ENCODE results near the gene INSIG2. TPM values are rescaled to one million over a fixed set of nuclear protein-coding genes. Genes with fewer than 3 reads are reported as not detected.

The INSIG2 gene
- total and polyA plus RNA-seq, 2 of the 4 experiments (the other 2 are of a cell fraction), result 9.1 to 11.7 TPM

GRCh38 chr2:118121101-118121500 is 32.8 kb downstream of the INSIG2 start:
- Histone ChIP-seq H2AK9ac (replicated peaks; ENCODE audit: low read depth, low read length, poor library complexity) (no peak overlapping the region), H2BK5ac (ENCODE audit: low read depth, low read length, poor library complexity, severe bottlenecking) (no peak overlapping the region), H4K20me1 (ENCODE audit: insufficient read depth, low read length) (no peaks in the 10 kb centered on the region), H4K5ac (ENCODE audit: low read depth, low read length) (no peak overlapping the region), H3K4me3 (ENCODE audit: insufficient read depth, low read depth, low read length) (no peak overlapping the region), H3K9me1 (ENCODE audit: insufficient read depth, low read length) (no peaks in the 10 kb centered on the region), H3K14ac (replicated peaks; ENCODE audit: low read depth, low read length) (no peak overlapping the region), H3K18ac (ENCODE audit: low read depth, low read length) (no peak overlapping the region), H3K56ac (ENCODE audit: extremely low read depth, insufficient read depth, low read length) (no peak overlapping the region), H4K8ac (ENCODE audit: low read depth in 2 of 2, low read length in 2 of 2) (no peak overlapping the region), H2BK120ac (ENCODE audit: low read depth, low read length) (no peak overlapping the region), H3K4me2 (ENCODE audit: low read depth, low read length) (no peak overlapping the region), H3K23ac (ENCODE audit: low read depth, low read length) (no peak overlapping the region), H3K27me3 (ENCODE audit: control insufficient read depth, insufficient read depth, low read length) (no peaks in the 10 kb centered on the region), H3K79me1 (ENCODE audit: low read depth in 1 of 2, low read length in 2 of 2) (no peaks in the 10 kb centered on the region), H3K36me3 (ENCODE audit: control insufficient read depth, insufficient read depth, low read length) (no peaks in the 10 kb centered on the region), H3K4ac (ENCODE audit: low read depth, low read length) (no peak overlapping the region), H2BK15ac (ENCODE audit: low read depth, low read length) (no peak overlapping the region), H3K9ac (ENCODE audit: low read depth, low read length) (no peak overlapping the region), H3K4me1 (ENCODE audit: control insufficient read depth, insufficient read depth, low read length) (peaks cover 2% of the 10 kb centered on the region; the same call in 1 of the 2 replicates), H2BK20ac (ENCODE audit: low read depth, low read length) (no peak overlapping the region), H2AFZ (replicated peaks; ENCODE audit: low read length, poor library complexity) (no peak overlapping the region), H2AK5ac (ENCODE audit: low read depth, low read length) (no peak overlapping the region), H3K27ac (ENCODE audit: insufficient read depth, low read length) (no peak overlapping the region), H3K9me3 (ENCODE audit: control insufficient read depth, insufficient read depth, low read length) (no peaks in the 10 kb centered on the region), H4K91ac (ENCODE audit: insufficient read depth, low read depth, low read length) (no peak overlapping the region)
- ChIA-PET POLR2A (ENCODE audit: unreplicated experiment) (no interaction called here), CTCF (no interaction called here)
- DNase-seq, result no peak
- TF ChIP-seq NFE2L2 (IDR thresholded peaks at IDR 0.05; ENCODE audit: low read depth, low read length) (no peak), RAD21 (IDR thresholded peaks at IDR 0.05; ENCODE audit: low read length) (no peak), MAFK (IDR thresholded peaks at IDR 0.05; ENCODE audit: low read depth, low read length) (no peak), BHLHE40 (IDR thresholded peaks at IDR 0.05; ENCODE audit: low read depth, low read length) (no peak), ELK1 (IDR thresholded peaks at IDR 0.05; ENCODE audit: borderline replicate concordance, low read depth, low read length) (no peak), CEBPB (IDR thresholded peaks at IDR 0.05; ENCODE audit: low read depth, low read length) (no peak), USF2 (IDR thresholded peaks at IDR 0.05; ENCODE audit: low read depth, low read length) (no peak), CTCF (conservative IDR thresholded peaks at IDR 0.05; ENCODE audit: low read depth, low read length) (no peak), CHD1 (IDR thresholded peaks at IDR 0.05; ENCODE audit: low read depth, low read length) (no peak)
- BruUV-seq (replicated peaks), result no TSS peak
- ATAC-seq (ENCODE audit: low read depth), result no peak
- in situ Hi-C loops (cut with MboI; ENCODE audit: low sequenced_read_pairs), result no loop called here
- dilution Hi-C loops (cut with HindIII; ENCODE audit: low sequenced_read_pairs, unreplicated experiment), result no loop called here
- intact Hi-C loops (cut with micrococcal nuclease), result no loop called here
